GM03348 (cell line): Measurements from ENCODE around the gene CHIT1.
A peak's percentile ranks its signal among the peaks of the same experiment; 100 is the strongest.

Experiments used
- DNase-seq: peaks from one replicate; pipeline ENCODE4 v3.0.0; 2012; ENCODE audit warnings: low spot score

The CHIT1 gene

DNA sequence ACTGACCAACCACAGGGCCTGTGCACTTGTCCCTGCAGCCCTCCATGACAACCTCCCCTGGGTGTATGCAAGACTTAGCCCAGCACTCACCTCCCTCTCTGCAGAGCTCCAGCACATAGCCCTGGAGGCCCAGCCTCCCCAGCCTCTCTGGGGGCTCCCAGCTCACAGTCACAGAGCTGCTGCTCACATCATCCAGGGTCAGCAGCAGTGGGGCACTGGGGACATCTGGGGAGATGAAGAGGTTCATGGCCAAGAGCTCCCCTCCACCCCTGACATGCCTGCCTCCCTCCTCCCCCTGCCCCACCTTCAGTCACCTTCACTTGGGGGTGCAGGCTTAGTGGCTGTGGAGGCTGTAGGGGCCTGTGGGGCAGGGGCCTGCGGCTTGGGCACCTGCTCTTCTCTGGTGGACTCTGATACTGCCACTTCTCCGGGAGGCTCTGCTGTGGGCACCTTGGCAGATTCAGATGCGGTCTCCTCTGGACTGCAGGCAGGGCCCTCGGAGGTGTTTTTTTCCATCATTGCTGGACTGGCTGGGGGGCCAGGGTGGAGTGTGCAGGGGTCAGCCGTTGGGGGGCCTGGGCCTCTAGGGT, 54.1 kb downstream of the CHIT1 start, which contains the start of gene MYBPH:
Gene MYBPH (minus strand): TSS at position 590 of the 590 bp plus-strand sequence. CDS start 71 bp downstream, at position 519.
- DNase-seq = no peak

DNA sequence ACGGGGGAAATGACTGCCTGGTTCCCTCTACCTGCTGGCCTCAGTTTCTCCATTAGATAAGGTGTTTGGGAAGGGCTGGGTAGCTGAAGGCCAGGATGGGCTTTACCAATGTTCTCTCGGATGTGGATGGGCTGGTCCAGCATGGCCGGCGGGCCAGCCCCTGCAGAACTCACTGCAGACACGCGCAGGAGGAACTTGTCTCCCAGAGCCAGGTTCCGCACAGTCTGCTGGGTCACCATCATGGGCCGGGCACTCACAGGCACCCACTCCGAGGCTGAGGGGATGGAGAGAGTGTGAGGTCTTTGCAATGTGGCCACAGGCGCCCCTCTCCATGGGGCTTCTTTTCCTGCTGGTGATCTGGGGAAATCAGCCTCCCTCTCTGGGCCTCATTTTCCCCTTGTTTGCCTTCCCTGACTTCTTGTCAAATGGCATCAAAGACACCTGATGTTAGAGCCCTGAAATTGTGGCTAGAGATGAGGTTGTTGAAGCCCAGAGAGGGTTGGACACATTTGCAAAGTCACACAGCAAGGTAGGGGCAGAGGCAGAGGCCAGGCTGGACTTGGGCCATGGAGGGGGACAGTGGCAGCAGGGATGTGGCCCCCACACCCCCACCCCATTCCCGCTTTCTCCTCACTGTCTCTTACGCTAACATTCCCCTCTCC, 55.0 kb downstream of the CHIT1 start:
- no peak for DNase-seq

- DNase-seq = no peak
These were observed 55.9 kb downstream of the CHIT1 start for GRCh38 chr1:203173566-203173965.

DNA sequence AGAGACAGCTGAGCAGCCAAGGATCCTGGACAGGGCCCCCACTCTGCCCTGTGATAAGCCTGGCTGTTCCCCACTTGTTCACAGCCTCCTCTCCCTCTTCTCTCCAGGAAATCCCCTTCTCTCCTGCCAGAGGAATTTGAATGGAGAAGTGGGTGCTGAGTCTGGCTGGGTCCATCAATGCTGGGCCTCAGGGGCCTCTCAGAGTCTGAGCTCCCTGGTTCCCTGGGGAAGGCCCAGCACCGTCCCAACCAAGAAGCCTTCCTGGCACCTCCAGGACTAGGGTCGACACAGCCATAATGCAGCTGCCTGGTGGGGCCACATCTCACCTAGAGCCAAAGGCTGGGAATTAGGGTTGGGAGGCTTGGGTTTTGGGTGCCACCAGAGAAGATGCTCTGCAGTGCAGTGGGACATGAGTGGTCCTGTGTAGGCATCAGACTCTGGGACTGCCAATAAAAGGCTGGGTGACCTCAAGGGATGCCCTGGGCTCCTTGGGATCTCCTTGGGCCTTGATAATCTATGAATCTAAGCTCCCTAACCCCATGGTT, 56.4 kb downstream of the CHIT1 start:
- DNase-seq = no peak

- peak; percentile 92 for DNase-seq
These were observed 57.1 kb downstream of the CHIT1 start for GRCh38 chr1:203172184-203173010.

DNA sequence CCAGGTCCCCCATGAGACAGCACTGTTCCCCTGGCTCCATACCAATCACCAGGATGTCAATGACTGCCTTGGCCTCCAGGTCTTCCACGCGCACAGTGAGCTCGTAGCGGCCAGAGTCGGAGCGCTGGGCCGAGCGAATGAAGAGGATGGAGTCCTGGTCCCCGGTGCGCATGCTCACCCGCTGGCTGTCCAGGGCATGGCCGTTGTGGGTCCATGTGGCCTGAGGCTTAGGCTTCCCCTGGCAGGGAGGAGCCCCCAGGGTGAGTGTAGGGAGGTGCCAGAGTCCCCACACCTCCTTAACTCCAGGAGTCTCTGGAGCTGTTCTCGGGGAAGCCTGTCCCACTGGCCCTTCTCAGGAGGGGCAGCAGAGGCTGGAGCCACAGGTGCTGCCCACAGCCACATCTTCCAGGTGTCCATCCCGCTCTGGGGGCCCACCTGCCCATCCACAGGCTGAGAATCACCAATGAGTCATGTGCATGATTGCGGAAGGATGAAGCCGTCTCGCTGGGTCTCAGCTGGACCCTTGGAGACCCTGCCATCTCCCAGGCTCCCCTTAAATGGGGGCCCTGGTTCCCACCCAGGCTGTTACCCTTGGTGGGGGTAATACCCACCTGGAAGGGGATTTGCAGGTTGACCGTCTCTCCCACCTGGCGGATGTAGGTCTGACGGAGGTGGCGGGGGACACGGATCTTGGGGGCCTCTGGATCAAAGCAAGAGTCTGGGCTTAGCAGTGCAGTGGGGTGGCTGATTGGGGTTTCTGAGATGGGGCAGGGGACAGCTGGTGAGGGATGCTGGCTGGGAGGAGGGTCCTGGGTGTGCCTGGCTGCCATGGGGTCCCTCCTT, 57.9 kb downstream of the CHIT1 start:
- DNase-seq = no peak

DNA sequence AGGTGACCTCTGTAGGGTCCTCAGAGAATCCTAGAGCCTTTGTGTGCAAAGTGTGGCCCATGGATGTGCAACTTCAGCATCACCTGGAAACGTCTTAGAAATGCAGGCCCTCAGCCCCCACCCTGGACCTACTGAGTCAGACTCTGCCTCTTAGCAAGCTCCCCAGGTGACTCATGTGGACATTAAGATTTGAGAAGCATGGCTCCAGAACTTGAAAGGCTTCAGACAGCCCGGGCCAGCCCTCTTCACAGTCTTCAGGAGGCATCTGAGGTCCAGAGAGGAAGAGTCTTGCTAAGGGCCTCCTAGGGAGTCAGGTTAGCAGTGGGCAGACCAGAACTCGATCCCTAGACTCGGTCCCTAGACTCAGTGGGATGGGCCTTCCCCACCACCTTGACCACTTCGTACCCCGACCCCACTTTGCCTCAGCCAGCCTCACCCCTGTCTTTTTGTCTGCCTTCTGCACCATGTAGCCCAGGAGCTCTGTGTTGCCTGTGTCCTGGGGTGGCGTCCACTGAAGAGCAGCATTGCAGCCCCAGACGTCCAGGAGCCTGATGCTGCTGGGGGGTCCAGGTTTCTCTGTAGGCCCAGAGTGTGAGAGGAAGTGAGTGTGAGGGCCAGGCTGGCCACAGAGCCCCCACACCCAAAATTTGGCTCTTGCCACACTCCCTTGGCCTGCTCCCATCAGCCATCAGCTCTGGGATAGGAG, 58.7 kb downstream of the CHIT1 start:
- DNase-seq = no peak

- no peak for DNase-seq
These were observed 59.5 kb downstream of the CHIT1 start for GRCh38 chr1:203169770-203170520.

DNA sequence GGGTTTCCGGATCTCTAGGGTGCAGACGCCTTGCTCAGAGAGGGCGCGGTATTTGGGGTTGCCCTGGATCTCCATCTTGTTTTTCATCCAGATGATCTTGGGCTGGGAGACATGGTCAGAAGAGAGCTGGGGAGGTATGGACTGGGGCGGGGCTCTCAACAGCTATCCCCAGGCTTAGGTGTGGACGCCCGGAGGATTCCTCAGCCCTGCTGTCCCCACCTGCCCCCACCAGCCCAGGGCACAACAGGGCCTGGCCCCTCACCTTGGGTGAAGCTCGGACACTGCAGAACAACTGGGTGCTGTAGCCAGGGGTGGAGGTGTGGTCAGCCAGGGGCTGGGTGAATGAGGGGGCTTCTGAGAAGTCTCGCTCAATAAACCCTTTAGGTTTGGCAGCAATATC, 60.5 kb downstream of the CHIT1 start:
- no peak for DNase-seq

DNA sequence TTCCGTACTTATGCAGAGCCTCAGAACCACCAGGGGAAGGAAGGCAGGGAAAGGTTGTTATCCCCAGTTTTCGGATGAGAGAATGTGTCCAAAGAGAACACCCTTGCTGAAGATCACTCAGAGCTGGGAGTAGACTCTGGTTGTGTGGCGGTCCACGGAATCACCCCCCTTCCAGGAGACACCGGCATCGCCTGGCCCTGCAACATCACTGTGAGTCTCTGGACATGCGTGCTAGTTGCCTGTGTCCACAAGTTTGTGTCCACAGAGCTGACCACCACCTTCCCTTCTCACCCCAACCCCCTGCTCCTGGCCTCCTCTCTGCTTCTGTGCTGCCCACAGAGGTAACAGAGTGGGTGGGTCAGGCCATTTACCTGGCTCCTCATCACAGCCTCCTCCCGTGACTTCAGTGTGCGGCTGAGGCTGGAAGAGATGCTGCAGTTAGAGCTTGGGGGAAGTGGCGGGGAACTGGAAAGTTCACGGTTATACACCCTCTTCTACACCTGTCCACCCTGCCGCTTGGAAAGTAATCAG, 61.2 kb downstream of the CHIT1 start:
- DNase-seq = no peak

GRCh38 chr1:203167913-203168200, 61.6 kb downstream of the CHIT1 start:
- no peak for DNase-seq

DNA sequence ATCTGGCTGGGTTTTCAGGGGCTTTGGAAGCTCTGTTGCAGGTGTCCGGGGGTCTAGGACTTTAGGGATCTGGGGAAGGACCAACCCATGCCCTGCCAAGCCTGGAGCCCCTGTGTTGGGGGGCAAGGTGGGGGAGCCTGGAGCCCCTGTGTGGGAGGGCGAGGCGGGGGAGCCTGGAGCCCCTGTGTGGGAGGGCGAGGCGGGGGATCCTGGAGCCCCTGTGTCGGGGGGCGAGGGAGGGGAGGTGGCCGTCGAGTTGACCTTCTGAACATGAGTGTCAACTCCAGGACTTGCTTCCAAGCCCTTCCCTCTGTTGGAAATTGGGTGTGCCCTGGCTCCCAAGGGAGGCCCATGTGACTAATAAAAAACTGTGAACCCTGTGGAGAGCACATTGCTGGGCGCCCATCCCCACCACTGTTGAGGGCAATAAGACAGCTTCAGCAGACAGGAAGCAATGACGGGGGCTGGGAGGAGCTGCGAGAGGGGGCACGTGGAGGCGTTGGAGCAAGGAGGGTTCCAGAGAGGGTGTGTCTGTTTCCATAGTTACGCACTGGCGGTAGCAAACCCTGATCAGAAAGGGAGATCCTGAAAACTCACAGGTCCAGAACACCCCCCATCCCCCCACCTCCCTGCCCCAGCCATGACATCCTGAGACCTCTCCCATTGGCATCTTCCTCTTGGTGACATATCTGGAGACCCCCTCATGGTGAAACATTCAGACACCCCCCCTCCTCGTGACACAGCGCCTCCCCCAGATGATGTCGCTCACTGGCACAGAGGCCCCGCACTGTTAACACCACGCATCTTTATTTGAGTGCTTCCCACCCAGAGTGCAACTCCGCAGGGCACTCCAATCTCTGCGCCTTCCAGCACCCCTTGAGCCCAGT, 62.2 kb downstream of the CHIT1 start:
- no peak for DNase-seq

DNA sequence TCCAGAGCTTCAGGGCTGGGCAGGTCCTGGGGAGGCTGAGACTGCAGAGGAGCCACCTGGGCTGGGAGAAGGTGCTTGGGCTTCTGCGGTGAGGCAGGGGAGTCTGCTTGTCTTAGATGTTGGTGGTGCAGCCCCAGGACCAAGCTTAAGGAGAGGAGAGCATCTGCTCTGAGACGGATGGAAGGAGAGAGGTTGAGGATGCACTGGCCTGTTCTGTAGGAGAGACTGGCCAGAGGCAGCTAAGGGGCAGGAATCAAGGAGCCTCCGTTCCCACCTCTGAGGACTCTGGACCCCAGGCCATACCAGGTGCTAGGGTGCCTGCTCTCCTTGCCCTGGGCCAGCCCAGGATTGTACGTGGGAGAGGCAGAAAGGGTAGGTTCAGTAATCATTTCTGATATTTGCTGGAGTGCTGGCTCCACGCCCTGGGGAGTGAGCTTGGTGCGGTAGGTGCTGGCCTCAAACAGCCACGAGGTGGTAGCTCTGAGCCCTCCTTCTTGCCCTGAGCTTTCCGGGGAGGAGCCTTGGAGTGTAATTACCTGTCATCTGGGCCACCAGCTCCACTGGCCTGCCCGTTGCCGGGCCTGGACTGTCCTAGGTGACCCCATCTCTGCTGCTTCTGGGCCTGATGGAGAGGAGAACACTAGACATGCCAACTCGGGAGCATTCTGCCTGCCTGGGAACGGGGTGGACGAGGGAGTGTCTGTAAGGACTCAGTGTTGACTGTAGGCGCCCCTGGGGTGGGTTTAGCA, 63.1 kb downstream of the CHIT1 start:
- no peak for DNase-seq
